Lung (tissue), 12 donors: ENCODE measurements around the gene CENPA. TPM values are rescaled to one million over a fixed set of nuclear protein-coding genes. Genes with fewer than 3 reads are reported as not detected.

Experiments used
- ATAC-seq: fragments of 200-7000 bp; cut with Tn5 transposase; one replicate; pipeline ENCODE4 v1.9.1; 2020; ENCODE audit warnings: moderate number of reproducible peaks; ENCODE audit not compliant: insufficient read depth, low FRiP score
- DNase-seq, 3 donors: peaks; one replicate each; pipeline ENCODE4 v3.0.0-alpha.2; 2013 to 2017
- H3K27ac ChIP-seq, 2 donors: one replicate each; pipeline ENCODE4 v1.5.1; 2013; ENCODE audit warnings: mild to moderate bottlenecking in 2 of 2, moderate library complexity in 2 of 2, control low read depth in 1 of 2, inconsistent platforms in 1 of 2, low read depth in 1 of 2, low read length in 1 of 2
- H3K27me3 ChIP-seq, 3 donors: one replicate each; pipeline ENCODE4 v1.5.1; 2013; ENCODE audit warnings: low read length in 2 of 3; ENCODE audit not compliant: control insufficient read depth in 3 of 3, insufficient read depth in 3 of 3
- H3K36me3 ChIP-seq, 4 donors: one replicate each; pipeline ENCODE4 v1.5.1; 2013; ENCODE audit warnings: low read length in 4 of 4, mild to moderate bottlenecking in 1 of 4, moderate library complexity in 1 of 4; ENCODE audit not compliant: control insufficient read depth in 4 of 4, insufficient read depth in 4 of 4
- H3K4me1 ChIP-seq, 5 donors: one replicate each; pipeline ENCODE4 v1.5.1; 2013; ENCODE audit warnings: low read length in 5 of 5, mild to moderate bottlenecking in 2 of 5, moderate library complexity in 1 of 5; ENCODE audit not compliant: control insufficient read depth in 5 of 5, insufficient read depth in 5 of 5
- H3K4me3 ChIP-seq: one replicate; pipeline ENCODE4 v1.5.1; 2013; ENCODE audit warnings: mild to moderate bottlenecking, control low read depth, moderate library complexity
- H3K9ac ChIP-seq, 2 donors: one replicate each; pipeline ENCODE4 v1.5.1; 2013; ENCODE audit warnings: low read length in 2 of 2, control low read depth in 1 of 2; ENCODE audit not compliant: insufficient read depth in 1 of 2
- H3K9me3 ChIP-seq, 4 donors: one replicate each; pipeline ENCODE4 v1.5.1; 2013; ENCODE audit warnings: low read length in 3 of 4, mild to moderate bottlenecking in 1 of 4, moderate library complexity in 1 of 4; ENCODE audit not compliant: control insufficient read depth in 4 of 4, insufficient read depth in 3 of 4
- WGBS, 2 donors: extraction: QIAGEN DNeasy Blood & Tissue Kit; methylation state at CpG; one replicate each; pipeline ENCODE4 v1.1.7; 2013; 5-methylcytosine and 5-hydroxymethylcytosine counted together
- polyA plus RNA-seq, 2 donors: library from polyadenylated mRNA; stranded (reverse); fragments of 200-250 nt; gene quantifications; one replicate each; pipeline ENCODE4 v1.2.1, GENCODE V29; 2013
- total RNA-seq, 2 donors: library from RNA; depleted of rRNA in 1 of 2; stranded (reverse); fragments of >200 nt in 1 of 2; gene quantifications; one replicate each; pipeline ENCODE4 v1.2.1, GENCODE V29; 2014 to 2021
- TF ChIP-seq, protein P1 (sequence below): IDR thresholded peaks from 2 replicates; pipeline ENCODE4 v1.5.1; 2012; ENCODE audit warnings: mild to moderate bottlenecking; ENCODE audit errors: control extremely low read depth, extremely low read depth
- donor health status: control.
- donor health status: control.
- donor health status: Bipolar disorder and iron deficiency.
- donor health status: healthy.
- donor health status: DM: yes; HTN: yes; CAD: no.

The CENPA gene
- total and polyA plus RNA-seq, 4 donors, result 0.71 to 1.5 (median 0.95) TPM

- no peak for ATAC-seq
- 86 to 89% methylated on average over 12 of the region's 12 CpGs for WGBS, 2 donors
Observed at GRCh38 chr2:26782876-26783704, 2.8 kb upstream of the CENPA start.

GRCh38 chr2:26784570-26785234, 1.2 kb upstream of the CENPA start:
- no peaks in the 10 kb centered on the region for H3K9me3 ChIP-seq
- 95 to 96% methylated on average over 19 of the region's 19 CpGs for WGBS, 2 donors
- no peak for DNase-seq
- peak overlapping the region in 1 of 2 donors; percentile 73 for H3K9ac ChIP-seq
- no peaks in the 10 kb centered on the region for H3K27me3 ChIP-seq
- H3K36me3 ChIP-seq, result peaks cover 0 to 11% (median 0%) of the 10 kb centered on the region in 4 donors
- H3K4me3 ChIP-seq, result no peak overlapping the region
- TF ChIP-seq, protein P1, sequence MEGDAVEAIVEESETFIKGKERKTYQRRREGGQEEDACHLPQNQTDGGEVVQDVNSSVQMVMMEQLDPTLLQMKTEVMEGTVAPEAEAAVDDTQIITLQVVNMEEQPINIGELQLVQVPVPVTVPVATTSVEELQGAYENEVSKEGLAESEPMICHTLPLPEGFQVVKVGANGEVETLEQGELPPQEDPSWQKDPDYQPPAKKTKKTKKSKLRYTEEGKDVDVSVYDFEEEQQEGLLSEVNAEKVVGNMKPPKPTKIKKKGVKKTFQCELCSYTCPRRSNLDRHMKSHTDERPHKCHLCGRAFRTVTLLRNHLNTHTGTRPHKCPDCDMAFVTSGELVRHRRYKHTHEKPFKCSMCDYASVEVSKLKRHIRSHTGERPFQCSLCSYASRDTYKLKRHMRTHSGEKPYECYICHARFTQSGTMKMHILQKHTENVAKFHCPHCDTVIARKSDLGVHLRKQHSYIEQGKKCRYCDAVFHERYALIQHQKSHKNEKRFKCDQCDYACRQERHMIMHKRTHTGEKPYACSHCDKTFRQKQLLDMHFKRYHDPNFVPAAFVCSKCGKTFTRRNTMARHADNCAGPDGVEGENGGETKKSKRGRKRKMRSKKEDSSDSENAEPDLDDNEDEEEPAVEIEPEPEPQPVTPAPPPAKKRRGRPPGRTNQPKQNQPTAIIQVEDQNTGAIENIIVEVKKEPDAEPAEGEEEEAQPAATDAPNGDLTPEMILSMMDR, result no peak
- no peak for ATAC-seq
- H3K4me1 ChIP-seq, result peaks cover 0 to 8% (median 5%) of the 10 kb centered on the region in 5 donors
- no peak overlapping the region for H3K27ac ChIP-seq

More at GRCh38 chr2:26782876-26783704, 2.8 kb upstream of the CENPA start:
- no peak for DNase-seq
- Histone ChIP-seq H3K27ac (no peak overlapping the region), H3K27me3 (no peaks in the 10 kb centered on the region), H3K9ac (no peak overlapping the region), H3K4me1 (peaks cover 0 to 6% (median 5%) of the 10 kb centered on the region in 5 donors), H3K4me3 (no peak overlapping the region), H3K36me3 (peaks cover 0 to 21% (median 8%) of the 10 kb centered on the region in 4 donors), H3K9me3 (peaks cover 0 to 1% (median 0%) of the 10 kb centered on the region in 4 donors)
- TF ChIP-seq, protein P1, result no peak

DNA sequence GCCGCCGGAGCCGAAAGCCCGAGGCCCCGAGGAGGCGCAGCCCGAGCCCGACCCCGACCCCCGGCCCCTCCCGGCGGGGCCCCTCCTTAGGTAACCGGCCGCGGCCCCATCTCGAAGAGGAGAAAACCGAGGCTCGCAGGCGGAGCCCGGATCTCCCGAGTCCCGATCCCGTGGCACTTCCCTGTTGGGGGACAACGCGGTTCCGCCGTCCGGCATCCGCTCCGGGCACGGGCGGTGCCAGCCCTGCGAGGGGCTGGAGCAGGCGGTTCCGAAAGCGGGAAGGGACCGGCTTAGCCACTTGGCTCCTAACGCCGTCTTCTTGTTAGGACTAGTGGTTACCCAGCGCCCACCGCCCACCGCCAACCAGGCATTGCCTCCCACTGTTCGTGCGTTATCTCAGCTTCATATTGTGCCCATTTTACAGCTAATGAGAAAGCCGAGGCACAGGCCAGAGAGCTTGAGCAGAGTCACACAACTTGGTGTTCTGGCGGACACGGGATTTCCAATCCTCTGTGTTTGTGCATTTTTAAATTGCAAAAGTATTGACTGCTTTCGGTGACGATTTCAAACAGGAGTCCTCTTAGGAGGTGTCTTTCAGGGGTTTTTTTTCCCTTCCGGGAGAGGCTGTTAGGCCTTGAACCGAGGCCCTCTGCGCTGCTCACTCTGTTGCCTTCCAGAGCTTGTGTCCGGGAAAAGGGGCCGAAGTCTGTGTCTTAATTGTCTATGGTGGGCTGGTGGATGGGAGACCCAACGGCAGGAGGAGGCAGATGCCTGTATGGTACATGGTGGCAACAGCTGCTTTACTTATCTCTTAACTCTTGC, 562 bp downstream of the CENPA start:
- Histone ChIP-seq H3K9me3 (peaks cover 0 to 2% (median 0%) of the 10 kb centered on the region in 4 donors), H3K27me3 (no peaks in the 10 kb centered on the region), H3K4me3 (peak overlapping the region; percentile 47), H3K4me1 (peaks cover 0 to 8% (median 5%) of the 10 kb centered on the region in 5 donors), H3K9ac (peak overlapping the region in 1 of 2 donors; percentile 25), H3K36me3 (peaks cover 0 to 4% (median 0%) of the 10 kb centered on the region in 4 donors), H3K27ac (no peak overlapping the region)
- DNase-seq, result peak in 2 of 3 donors; percentile 13 to 19
- TF ChIP-seq, protein P1, result no peak
- WGBS, 2 donors, result 4 to 5% methylated on average over 53 to 55 of the region's 55 CpGs
- peak; percentile 2 for ATAC-seq
